ENCODE measurements around the gene ABTB2. TPM values are rescaled to one million over a fixed set of nuclear protein-coding genes. Genes with fewer than 3 reads are reported as not detected.
A peak's percentile ranks its signal among the peaks of the same experiment; 100 is the strongest.

ABTB2 gene
- total and polyA plus RNA-seq, 9 of the 15 experiments (the other 6 are each of a cell fraction or from before 2014, with no cell fraction given): 0.03 to 0.18 (median 0.12) TPM; not detected in 2

DNA sequence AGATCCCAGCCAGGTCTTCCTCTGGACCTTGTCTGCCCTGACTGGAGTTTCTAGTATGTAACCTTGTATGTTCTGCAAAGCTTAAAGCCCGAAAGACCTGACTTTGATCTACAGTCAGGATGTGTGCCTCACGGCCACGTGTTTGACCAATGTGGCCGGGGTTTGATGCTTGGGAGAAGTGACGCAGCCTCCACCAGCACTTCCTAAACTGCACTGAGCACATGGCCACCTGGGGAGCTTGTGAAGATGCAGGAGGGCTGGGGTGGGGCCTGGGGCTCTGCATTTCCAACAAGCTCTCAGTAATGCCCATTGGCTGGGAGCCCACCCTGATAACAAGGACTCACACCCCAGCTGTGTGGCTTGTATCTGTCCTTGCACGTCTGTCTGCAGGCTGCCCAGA, 199.1 kb downstream of the ABTB2 start:
- WGBS (ENCODE audit: insufficient coverage, low coverage, missing lambda C conversion rate): 28% methylated on average over 5 of the region's 6 CpGs
- ATAC-seq (no peak), DNase-seq (ENCODE audit: extremely low read depth in 1 of 4, low spot score in 3 of 4) (peak in 1 of 4 experiments; percentile 18), FAIRE-seq (no peak)
- H3K36me3 ChIP-seq (ENCODE audit: control insufficient read depth, insufficient read depth, low read length): peaks cover 17% of the 10 kb centered on the region; the same call in 1 of the 3 replicates
- no peaks in the 10 kb centered on the region for H3K9me1 ChIP-seq (ENCODE audit: control insufficient read depth, insufficient read depth, low read length)
- no TSS peak for BruUV-seq (replicated peaks)
- H3K27ac ChIP-seq (ENCODE audit: extremely low read depth, low read depth, low read length): no peak overlapping the region
- H3K4me2 ChIP-seq (ENCODE audit: insufficient read depth, low read length): no peak overlapping the region
- peaks cover 8 to 21% of the 10 kb centered on the region in 2 experiments; a peak in 4 of 5 replicates for H3K4me1 ChIP-seq (replicated peaks in 1 of 2; ENCODE audit: control insufficient read depth in 2 of 2, insufficient read depth in 2 of 2, low read length in 2 of 2)
- no peak overlapping the region for H2AFZ ChIP-seq (ENCODE audit: low read depth, low read length)
- H3K9ac ChIP-seq (ENCODE audit: insufficient read depth in 1 of 2, low read depth in 2 of 2, low read length in 2 of 2): peak overlapping the region in 1 of 2 experiments; percentile 6; a peak in 1 of 4 replicates
- TF ChIP-seq, protein P1, sequence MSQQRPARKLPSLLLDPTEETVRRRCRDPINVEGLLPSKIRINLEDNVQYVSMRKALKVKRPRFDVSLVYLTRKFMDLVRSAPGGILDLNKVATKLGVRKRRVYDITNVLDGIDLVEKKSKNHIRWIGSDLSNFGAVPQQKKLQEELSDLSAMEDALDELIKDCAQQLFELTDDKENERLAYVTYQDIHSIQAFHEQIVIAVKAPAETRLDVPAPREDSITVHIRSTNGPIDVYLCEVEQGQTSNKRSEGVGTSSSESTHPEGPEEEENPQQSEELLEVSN (IDR thresholded peaks at IDR 0.05; ENCODE audit: borderline replicate concordance in 1 of 2, extremely low read depth in 1 of 2, insufficient read depth in 1 of 2, insufficient read length in 1 of 2, low read depth in 1 of 2, low read length in 1 of 2, poor library complexity in 1 of 2, severe bottlenecking in 1 of 2): peak in 1 of 2 experiments; percentile 11
- TF ChIP-seq MYC (IDR thresholded peaks at IDR 0.05; ENCODE audit: low read depth, low read length) (0 out of 2 replicates have a peak, but pooled peaks have one; percentile 18), MYC (CRISPR knock-in tag; IDR thresholded peaks at IDR 0.05; ENCODE audit: borderline replicate concordance, low read depth) (no peak), HDAC6 (IDR thresholded peaks at IDR 0.05; ENCODE audit: low read depth, low read length) (no peak), HNRNPUL1 (IDR thresholded peaks at IDR 0.05; ENCODE audit: low read length) (0 out of 2 replicates have a peak, but pooled peaks have one; percentile 41)
- TF ChIP-seq, protein P2, sequence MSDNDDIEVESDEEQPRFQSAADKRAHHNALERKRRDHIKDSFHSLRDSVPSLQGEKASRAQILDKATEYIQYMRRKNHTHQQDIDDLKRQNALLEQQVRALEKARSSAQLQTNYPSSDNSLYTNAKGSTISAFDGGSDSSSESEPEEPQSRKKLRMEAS (CRISPR knock-in tag; IDR thresholded peaks at IDR 0.05): peak; percentile 75
- no peaks in the 10 kb centered on the region for H3K9me3 ChIP-seq (replicated peaks; ENCODE audit: control insufficient read depth, insufficient read depth, low read depth, low read length)
- in situ Hi-C loops (cut with MboI) (loop anchor here (25.0 kb wide), 1 partner anchor 321 kb away; no protein-coding TSS in a partner anchor), intact Hi-C loops (cut with micrococcal nuclease) (no loop called here)
- ChIA-PET CTCF (ENCODE audit: low intra/inter-chr PET ratio) (no interaction called here), POLR2A (interaction anchor here (0.7 to 1.1 kb wide), 4 partner anchors 9 to 53 kb away, joined by 3 read pairs; no protein-coding TSS in a partner anchor)
- peaks cover 8% of the 10 kb centered on the region; the same call in 1 of the 2 replicates for H4K20me1 ChIP-seq (replicated peaks; ENCODE audit: control insufficient read depth, insufficient read depth, low read length)
- no peak overlapping the region for H3K4me3 ChIP-seq
- H3K27me3 ChIP-seq (ENCODE audit: control insufficient read depth in 2 of 2, insufficient read depth in 2 of 2, low read length in 2 of 2): peaks cover 0 to 13% of the 10 kb centered on the region in 2 experiments; a peak in 1 of 5 replicates
- H3K79me2 ChIP-seq (ENCODE audit: control insufficient read depth, insufficient read depth, low read length): no peaks in the 10 kb centered on the region

All from K562 (cell line).